ENCODE measurements around the gene LRRC18. TPM values are rescaled to one million over a fixed set of nuclear protein-coding genes. Genes with fewer than 3 reads are reported as not detected.

Gene LRRC18
- polyA plus RNA-seq, 2 donors = not detected

DNA sequence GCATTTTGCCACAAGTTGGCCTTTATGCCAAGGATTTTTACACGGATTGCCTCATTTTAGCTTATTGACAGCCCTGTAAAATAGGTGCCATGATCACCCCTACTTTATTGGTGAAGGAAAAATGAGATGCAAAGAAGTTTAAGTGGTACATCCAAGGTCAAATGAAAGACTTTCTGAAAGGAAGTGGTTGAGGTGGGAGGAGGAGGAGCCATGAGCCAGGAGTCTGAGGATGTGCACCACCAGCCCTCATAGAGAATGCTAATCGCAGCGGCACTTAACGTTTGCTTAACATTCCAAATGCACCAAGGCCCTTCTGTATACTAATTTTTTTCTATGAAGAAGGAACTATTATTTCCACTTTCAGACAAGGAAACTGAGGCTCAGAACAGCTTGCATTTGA lies 31.0 kb upstream of the LRRC18 start:
- Histone ChIP-seq H3K27me3 (ENCODE audit: control insufficient read depth in 1 of 2, insufficient read depth in 2 of 2, low read length in 2 of 2) (no peaks in the 10 kb centered on the region), H3K36me3 (ENCODE audit: control insufficient read depth in 2 of 2, insufficient read depth in 2 of 2, low read length in 1 of 2) (peaks cover 0 to 1% of the 10 kb centered on the region in 2 donors), H3K4me1 (ENCODE audit: control insufficient read depth in 2 of 2, insufficient read depth in 2 of 2, low read length in 1 of 2) (peaks cover 0 to 1% of the 10 kb centered on the region in 2 donors), H3K4me3 (ENCODE audit: low read depth in 1 of 2, low read length in 2 of 2) (no peak overlapping the region), H3K27ac (ENCODE audit: low read depth in 2 of 2, low read length in 1 of 2) (no peak overlapping the region), H3K9me3 (ENCODE audit: control insufficient read depth in 2 of 2, insufficient read depth in 1 of 2, low read depth in 1 of 2, low read length in 1 of 2) (no peaks in the 10 kb centered on the region)
- 89 to 93% methylated on average over 4 of the region's 4 CpGs for WGBS, 2 donors

- H3K27me3 ChIP-seq (ENCODE audit: control insufficient read depth in 1 of 2, insufficient read depth in 2 of 2, low read length in 2 of 2) = no peaks in the 10 kb centered on the region
- no peaks in the 10 kb centered on the region for H3K9me3 ChIP-seq (ENCODE audit: control insufficient read depth in 2 of 2, insufficient read depth in 1 of 2, low read depth in 1 of 2, low read length in 1 of 2)
- no peak overlapping the region for H3K4me3 ChIP-seq (ENCODE audit: low read depth in 1 of 2, low read length in 2 of 2)
- H3K27ac ChIP-seq (ENCODE audit: low read depth in 2 of 2, low read length in 1 of 2) = no peak overlapping the region
- peaks cover 0 to 1% of the 10 kb centered on the region in 2 donors for H3K36me3 ChIP-seq (ENCODE audit: control insufficient read depth in 2 of 2, insufficient read depth in 2 of 2, low read length in 1 of 2)
- peaks cover 0 to 1% of the 10 kb centered on the region in 2 donors for H3K4me1 ChIP-seq (ENCODE audit: control insufficient read depth in 2 of 2, insufficient read depth in 2 of 2, low read length in 1 of 2)
- 88 to 92% methylated on average over 14 of the region's 14 CpGs for whole genome bisulfite sequencing, 2 donors
These were observed 30.4 kb upstream of the LRRC18 start for GRCh38 chr10:48970046-48970445.

DNA sequence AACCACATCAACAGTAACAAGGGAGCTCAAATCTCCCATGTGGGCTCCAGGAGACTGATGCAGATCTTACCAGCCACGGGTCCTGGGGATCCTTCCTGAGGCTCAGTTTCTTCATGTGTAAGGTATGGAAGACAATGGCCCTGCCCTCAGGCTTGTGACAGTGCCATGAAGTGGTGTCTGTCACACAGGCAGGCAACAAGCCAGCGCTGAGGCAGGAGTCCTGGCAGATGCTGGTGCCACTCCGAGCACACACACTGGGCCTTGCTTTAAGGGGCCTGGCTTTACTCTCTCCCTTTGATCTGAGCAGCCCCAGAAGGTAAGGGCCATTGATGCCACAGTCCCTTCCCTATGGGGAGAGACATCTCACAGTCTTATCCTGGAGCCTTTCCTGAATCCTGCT lies 28.4 kb upstream of the LRRC18 start:
- H3K9me3 ChIP-seq (ENCODE audit: control insufficient read depth in 2 of 2, insufficient read depth in 1 of 2, low read depth in 1 of 2, low read length in 1 of 2) = no peaks in the 10 kb centered on the region
- no peak overlapping the region for H3K27ac ChIP-seq (ENCODE audit: low read depth in 2 of 2, low read length in 1 of 2)
- 80 to 81% methylated on average over 3 of the region's 3 CpGs for WGBS, 2 donors
- H3K4me1 ChIP-seq (ENCODE audit: control insufficient read depth in 2 of 2, insufficient read depth in 2 of 2, low read length in 1 of 2) = peaks cover 0 to 1% of the 10 kb centered on the region in 2 donors
- H3K4me3 ChIP-seq (ENCODE audit: low read depth in 1 of 2, low read length in 2 of 2) = no peak overlapping the region
- H3K27me3 ChIP-seq (ENCODE audit: control insufficient read depth in 1 of 2, insufficient read depth in 2 of 2, low read length in 2 of 2) = no peaks in the 10 kb centered on the region
- peaks cover 0 to 1% of the 10 kb centered on the region in 2 donors for H3K36me3 ChIP-seq (ENCODE audit: control insufficient read depth in 2 of 2, insufficient read depth in 2 of 2, low read length in 1 of 2)

DNA sequence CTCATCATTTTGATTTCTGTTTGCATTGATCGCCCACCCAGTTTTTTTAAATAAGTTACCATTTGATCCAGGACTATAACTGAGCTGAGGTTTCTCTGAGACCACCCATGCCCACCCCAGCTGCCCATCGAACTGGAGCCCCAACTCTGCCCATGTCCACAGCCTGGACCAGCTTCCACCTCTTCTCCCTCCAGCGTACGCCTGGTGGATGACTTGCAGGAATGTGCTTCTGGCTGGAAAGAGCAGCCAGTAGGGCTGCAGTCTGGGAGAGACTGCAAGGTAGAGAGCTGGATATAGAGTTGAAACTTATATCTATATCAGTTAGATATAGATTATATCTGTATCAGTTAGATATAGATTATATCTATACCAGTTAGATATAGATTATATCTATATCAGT lies 25.8 kb upstream of the LRRC18 start:
- H3K36me3 ChIP-seq (ENCODE audit: control insufficient read depth in 2 of 2, insufficient read depth in 2 of 2, low read length in 1 of 2) = peaks cover 0 to 1% of the 10 kb centered on the region in 2 donors

DNA sequence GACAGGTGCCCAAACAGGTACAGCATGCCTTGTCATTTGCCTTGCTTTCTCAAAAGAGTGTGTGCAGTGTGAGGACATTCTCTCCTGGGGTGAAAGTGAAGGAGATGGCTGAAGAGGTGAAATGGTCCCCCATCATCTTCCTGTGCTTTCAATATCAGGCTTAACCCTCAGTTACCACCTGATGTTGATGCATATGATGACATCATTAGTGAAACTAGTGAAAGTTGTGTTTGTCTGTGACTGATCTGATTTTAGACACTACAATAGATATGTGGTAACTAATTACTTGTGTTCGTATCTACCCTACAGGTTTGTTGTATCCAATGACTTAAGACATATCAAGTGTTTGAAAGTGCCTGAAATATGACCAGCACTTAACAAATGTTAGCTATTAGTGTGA lies 24.4 kb upstream of the LRRC18 start:
- Histone ChIP-seq H3K4me1 (ENCODE audit: control insufficient read depth in 2 of 2, insufficient read depth in 2 of 2, low read length in 1 of 2) (peaks cover 0 to under 1% of the 10 kb centered on the region in 2 donors), H3K27ac (ENCODE audit: low read depth in 2 of 2, low read length in 1 of 2) (no peak overlapping the region), H3K9me3 (ENCODE audit: control insufficient read depth in 2 of 2, insufficient read depth in 1 of 2, low read depth in 1 of 2, low read length in 1 of 2) (no peaks in the 10 kb centered on the region), H3K27me3 (ENCODE audit: control insufficient read depth in 1 of 2, insufficient read depth in 2 of 2, low read length in 2 of 2) (no peaks in the 10 kb centered on the region), H3K4me3 (ENCODE audit: low read depth in 1 of 2, low read length in 2 of 2) (no peak overlapping the region), H3K36me3 (ENCODE audit: control insufficient read depth in 2 of 2, insufficient read depth in 2 of 2, low read length in 1 of 2) (peaks cover 0 to 1% of the 10 kb centered on the region in 2 donors)
- WGBS, 2 donors = 82 to 90% methylated on average over 1 of the region's 1 CpG

More for the DNA sequence above, 25.8 kb upstream of the LRRC18 start:
- Histone ChIP-seq H3K27me3 (ENCODE audit: control insufficient read depth in 1 of 2, insufficient read depth in 2 of 2, low read length in 2 of 2) (no peaks in the 10 kb centered on the region), H3K27ac (ENCODE audit: low read depth in 2 of 2, low read length in 1 of 2) (no peak overlapping the region), H3K9me3 (ENCODE audit: control insufficient read depth in 2 of 2, insufficient read depth in 1 of 2, low read depth in 1 of 2, low read length in 1 of 2) (no peaks in the 10 kb centered on the region), H3K4me1 (ENCODE audit: control insufficient read depth in 2 of 2, insufficient read depth in 2 of 2, low read length in 1 of 2) (peaks cover 0 to 1% of the 10 kb centered on the region in 2 donors), H3K4me3 (ENCODE audit: low read depth in 1 of 2, low read length in 2 of 2) (no peak overlapping the region)
- 89 to 90% methylated on average over 4 of the region's 4 CpGs for WGBS, 2 donors

- Histone ChIP-seq H3K36me3 (ENCODE audit: control insufficient read depth in 2 of 2, insufficient read depth in 2 of 2, low read length in 1 of 2) (no peaks in the 10 kb centered on the region), H3K9me3 (ENCODE audit: control insufficient read depth in 2 of 2, insufficient read depth in 1 of 2, low read depth in 1 of 2, low read length in 1 of 2) (no peaks in the 10 kb centered on the region), H3K4me3 (ENCODE audit: low read depth in 1 of 2, low read length in 2 of 2) (no peak overlapping the region), H3K4me1 (ENCODE audit: control insufficient read depth in 2 of 2, insufficient read depth in 2 of 2, low read length in 1 of 2) (no peaks in the 10 kb centered on the region), H3K27ac (ENCODE audit: low read depth in 2 of 2, low read length in 1 of 2) (no peak overlapping the region), H3K27me3 (ENCODE audit: control insufficient read depth in 1 of 2, insufficient read depth in 2 of 2, low read length in 2 of 2) (no peaks in the 10 kb centered on the region)
- 80 to 84% methylated on average over 1 of the region's 1 CpG for WGBS, 2 donors
These were observed 19.1 kb upstream of the LRRC18 start for GRCh38 chr10:48958598-48959190.

DNA sequence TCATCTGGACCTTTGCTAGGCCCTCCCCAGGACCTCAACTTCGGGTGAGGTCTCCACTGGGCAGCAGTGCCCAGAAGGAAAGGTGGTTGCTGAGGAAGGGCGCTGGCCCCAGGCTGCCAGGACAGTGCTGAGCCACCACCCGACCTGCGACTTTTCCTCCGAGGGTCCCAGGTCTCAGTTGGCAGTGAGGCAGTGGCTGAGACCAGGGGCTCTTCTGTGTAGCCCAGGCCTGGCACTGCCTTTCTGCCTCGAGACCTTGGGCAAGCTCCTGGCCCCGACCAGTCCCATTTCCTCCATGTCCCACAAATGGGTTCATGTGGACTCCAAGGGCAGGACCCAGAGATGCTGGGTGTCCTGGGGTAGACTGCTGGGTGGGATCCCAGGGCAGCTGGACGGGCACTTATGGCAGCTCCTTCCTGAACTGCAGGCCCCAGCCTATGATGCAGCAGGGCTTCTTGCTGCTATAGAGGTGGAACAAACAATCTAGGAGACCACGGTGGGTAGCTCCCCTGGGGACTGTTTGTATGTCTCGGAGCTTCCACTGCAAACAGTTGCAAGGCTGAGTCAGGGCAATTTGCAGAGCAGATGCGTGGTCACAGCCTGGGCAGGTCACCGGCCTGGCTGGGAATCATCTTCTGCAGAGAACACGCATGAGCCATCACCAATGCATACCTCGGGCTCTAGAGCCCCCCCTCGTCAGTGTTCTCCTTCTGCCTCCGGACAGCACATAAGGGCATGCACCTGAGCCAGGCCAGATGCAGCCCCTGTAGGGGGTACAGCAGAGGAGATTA lies 17.9 kb upstream of the LRRC18 start:
- H3K27me3 ChIP-seq (ENCODE audit: control insufficient read depth in 1 of 2, insufficient read depth in 2 of 2, low read length in 2 of 2) = no peaks in the 10 kb centered on the region
- 91% methylated on average over 16 of the region's 16 CpGs for WGBS, 2 donors
- H3K9me3 ChIP-seq (ENCODE audit: control insufficient read depth in 2 of 2, insufficient read depth in 1 of 2, low read depth in 1 of 2, low read length in 1 of 2) = no peaks in the 10 kb centered on the region
- H3K4me1 ChIP-seq (ENCODE audit: control insufficient read depth in 2 of 2, insufficient read depth in 2 of 2, low read length in 1 of 2) = no peaks in the 10 kb centered on the region
- H3K36me3 ChIP-seq (ENCODE audit: control insufficient read depth in 2 of 2, insufficient read depth in 2 of 2, low read length in 1 of 2) = no peaks in the 10 kb centered on the region
- H3K4me3 ChIP-seq (ENCODE audit: low read depth in 1 of 2, low read length in 2 of 2) = no peak overlapping the region
- no peak overlapping the region for H3K27ac ChIP-seq (ENCODE audit: low read depth in 2 of 2, low read length in 1 of 2)

DNA sequence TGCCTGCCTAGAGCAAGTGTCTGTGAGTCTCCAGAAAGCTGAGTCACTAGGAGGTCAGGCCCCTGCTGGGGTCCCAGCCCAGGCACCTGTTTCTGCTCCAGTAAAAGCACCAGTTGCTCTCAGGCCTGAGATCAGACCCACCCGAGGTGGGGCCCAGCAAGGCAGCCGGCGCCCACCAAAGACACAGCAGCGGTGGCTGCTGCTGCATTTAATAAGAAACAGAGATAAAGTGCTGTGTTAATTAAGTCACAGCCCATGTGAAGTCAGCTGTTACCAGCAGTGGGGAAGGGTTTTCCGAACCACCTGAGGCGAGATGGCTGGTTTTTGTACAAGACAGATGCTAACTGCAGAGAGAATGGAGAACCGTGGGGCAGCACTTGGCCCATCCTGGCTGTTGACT lies 12.1 kb upstream of the LRRC18 start:
- Histone ChIP-seq H3K36me3 (ENCODE audit: control insufficient read depth in 2 of 2, insufficient read depth in 2 of 2, low read length in 1 of 2) (no peaks in the 10 kb centered on the region), H3K9me3 (ENCODE audit: control insufficient read depth in 2 of 2, insufficient read depth in 1 of 2, low read depth in 1 of 2, low read length in 1 of 2) (no peaks in the 10 kb centered on the region), H3K4me3 (ENCODE audit: low read depth in 1 of 2, low read length in 2 of 2) (no peak overlapping the region), H3K4me1 (ENCODE audit: control insufficient read depth in 2 of 2, insufficient read depth in 2 of 2, low read length in 1 of 2) (peaks cover 0 to 2% of the 10 kb centered on the region in 2 donors), H3K27ac (ENCODE audit: low read depth in 2 of 2, low read length in 1 of 2) (no peak overlapping the region), H3K27me3 (ENCODE audit: control insufficient read depth in 1 of 2, insufficient read depth in 2 of 2, low read length in 2 of 2) (no peaks in the 10 kb centered on the region)
- 84% methylated on average over 7 of the region's 7 CpGs for WGBS, 2 donors

GRCh38 chr10:48948470-48949037 lies 8.9 kb upstream of the LRRC18 start:
- Histone ChIP-seq H3K27me3 (ENCODE audit: control insufficient read depth in 1 of 2, insufficient read depth in 2 of 2, low read length in 2 of 2) (no peaks in the 10 kb centered on the region), H3K4me1 (ENCODE audit: control insufficient read depth in 2 of 2, insufficient read depth in 2 of 2, low read length in 1 of 2) (peaks cover 0 to 3% of the 10 kb centered on the region in 2 donors), H3K4me3 (ENCODE audit: low read depth in 1 of 2, low read length in 2 of 2) (no peak overlapping the region), H3K36me3 (ENCODE audit: control insufficient read depth in 2 of 2, insufficient read depth in 2 of 2, low read length in 1 of 2) (no peaks in the 10 kb centered on the region), H3K9me3 (ENCODE audit: control insufficient read depth in 2 of 2, insufficient read depth in 1 of 2, low read depth in 1 of 2, low read length in 1 of 2) (no peaks in the 10 kb centered on the region), H3K27ac (ENCODE audit: low read depth in 2 of 2, low read length in 1 of 2) (no peak overlapping the region)
- 65 to 72% methylated on average over 2 of the region's 2 CpGs for WGBS, 2 donors

Measured in esophagus (tissue), 2 donors.